ENCODE results near the gene SPAG8. TPM values are rescaled to one million over a fixed set of nuclear protein-coding genes. Genes with fewer than 3 reads are reported as not detected.

The SPAG8 gene
- total and polyA plus RNA-seq, 10 of the 15 experiments (the other 5 are each of a cell fraction or from before 2014, with no cell fraction given): 0.40 to 1.1 (median 0.72) TPM

- no peaks in the 10 kb centered on the region for H4K20me1 ChIP-seq (ENCODE audit: control insufficient read depth, insufficient read depth)
- no peaks in the 10 kb centered on the region for H3K27me3 ChIP-seq (replicated peaks in 1 of 2; ENCODE audit: control insufficient read depth in 2 of 2, insufficient read depth in 2 of 2, low read length in 1 of 2)
- H3K9ac ChIP-seq (ENCODE audit: control insufficient read depth, insufficient read depth, low read length): no peak overlapping the region
- H3K79me2 ChIP-seq (ENCODE audit: control insufficient read depth, insufficient read depth, low read length): no peaks in the 10 kb centered on the region
- ATAC-seq: no peak
- H3K4me3 ChIP-seq: no peak overlapping the region
- H3K27ac ChIP-seq (ENCODE audit: control insufficient read depth, insufficient read depth): no peak overlapping the region
- in situ Hi-C loops (cut with MboI) (no loop called here), intact Hi-C loops (cut with micrococcal nuclease; ENCODE audit: unreplicated experiment) (no loop called here)
- WGBS (ENCODE audit: insufficient coverage, insufficient replicate concordance, low lambda C conversion rate, missing lambda C conversion rate): 63% methylated on average over 3 of the region's 3 CpGs
- BruUV-seq (replicated peaks): no TSS peak
- H3K9me3 ChIP-seq (replicated peaks; ENCODE audit: control insufficient read depth, insufficient read depth, low read length): no peaks in the 10 kb centered on the region
- no peak for TF ChIP-seq IKZF2 (IDR thresholded peaks at IDR 0.05)
- TF ChIP-seq KDM1A (IDR thresholded peaks at IDR 0.05; ENCODE audit: borderline replicate concordance): no peak
- TF ChIP-seq REST (IDR thresholded peaks at IDR 0.05; ENCODE audit: low read depth, low read length): no peak
- TF ChIP-seq HDAC2 (IDR thresholded peaks at IDR 0.05): no peak
- TF ChIP-seq POLR2A (IDR thresholded peaks at IDR 0.05; ENCODE audit: low read depth, low read length): no peak
- ChIA-PET POLR2A (interaction anchor here (0.5 to 1.6 kb wide), 3 partner anchors 9 to 620 kb away, joined by 3 to 5 read pairs (median 5); partner anchors contain the start of gene HINT2), CTCF (interaction anchor here (1.4 to 12.7 kb wide), 5 partner anchors 8 to 68 kb away, joined by 3 to 92 read pairs (median 7); partner anchors contain the start of genes FAM221B and TMEM8B), RAD21 (ENCODE audit: unreplicated experiment) (interaction anchor here (4.7 kb wide), 1 partner anchor 30 kb away, joined by 18 read pairs; no protein-coding TSS in a partner anchor), SMC1A (ENCODE audit: uncharacterized antibody, unreplicated experiment) (interaction anchor here (0.8 to 3.0 kb wide), 4 partner anchors 11 to 166 kb away, joined by 3 to 13 read pairs (median 4); no protein-coding TSS in a partner anchor)
- DNase-seq (ENCODE audit: low read depth, low spot score): no peak
- H3K36me3 ChIP-seq (ENCODE audit: control insufficient read depth in 2 of 2, insufficient read depth in 2 of 2, low read length in 1 of 2): no peaks in the 10 kb centered on the region
- no peaks in the 10 kb centered on the region for H3K4me1 ChIP-seq (ENCODE audit: control insufficient read depth, insufficient read depth, low read length)
- FAIRE-seq: no peak
- no peak overlapping the region for H2AFZ ChIP-seq (ENCODE audit: control insufficient read depth, low read depth, low read length)
- no peak overlapping the region for H3K4me2 ChIP-seq (ENCODE audit: control insufficient read depth, insufficient read depth)
Observed at GRCh38 chr9:35856206-35856605, 44.1 kb upstream of the SPAG8 start.

Data from GM12878 (cell line).